ENCODE measurements around the gene NPLOC4.
A peak's percentile ranks its signal among the peaks of the same experiment; 100 is the strongest.

Gene NPLOC4

DNA sequence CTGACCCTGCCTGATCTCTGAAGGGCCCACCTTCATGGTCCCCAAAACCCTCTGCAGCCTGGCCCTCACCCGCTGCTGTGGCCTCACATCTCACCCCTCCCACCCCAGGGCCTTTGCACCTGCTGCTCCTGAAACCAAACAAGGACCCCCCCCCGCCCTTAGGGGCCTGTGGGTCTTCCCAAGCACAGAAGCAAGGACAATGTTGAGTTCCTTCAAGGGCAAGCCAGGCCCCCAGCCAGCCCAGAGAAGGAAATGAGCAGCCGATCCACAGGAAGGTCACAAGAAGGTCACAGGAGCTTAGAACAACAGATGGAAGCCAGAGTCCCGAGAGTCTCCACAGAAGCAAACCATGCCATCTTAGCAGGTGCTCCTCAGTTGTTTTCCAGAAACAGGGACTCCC, 19.9 kb upstream of the NPLOC4 start:
- DNase-seq (ENCODE audit: insufficient read length) (peak; percentile 9), FAIRE-seq (no peak)
- TF ChIP-seq POLR2AphosphoS5 (IDR thresholded peaks at IDR 0.05; ENCODE audit: low read depth, low read length) (no peak), POLR2A (IDR thresholded peaks at IDR 0.05; ENCODE audit: low read depth, low read length) (no peak)

DNA sequence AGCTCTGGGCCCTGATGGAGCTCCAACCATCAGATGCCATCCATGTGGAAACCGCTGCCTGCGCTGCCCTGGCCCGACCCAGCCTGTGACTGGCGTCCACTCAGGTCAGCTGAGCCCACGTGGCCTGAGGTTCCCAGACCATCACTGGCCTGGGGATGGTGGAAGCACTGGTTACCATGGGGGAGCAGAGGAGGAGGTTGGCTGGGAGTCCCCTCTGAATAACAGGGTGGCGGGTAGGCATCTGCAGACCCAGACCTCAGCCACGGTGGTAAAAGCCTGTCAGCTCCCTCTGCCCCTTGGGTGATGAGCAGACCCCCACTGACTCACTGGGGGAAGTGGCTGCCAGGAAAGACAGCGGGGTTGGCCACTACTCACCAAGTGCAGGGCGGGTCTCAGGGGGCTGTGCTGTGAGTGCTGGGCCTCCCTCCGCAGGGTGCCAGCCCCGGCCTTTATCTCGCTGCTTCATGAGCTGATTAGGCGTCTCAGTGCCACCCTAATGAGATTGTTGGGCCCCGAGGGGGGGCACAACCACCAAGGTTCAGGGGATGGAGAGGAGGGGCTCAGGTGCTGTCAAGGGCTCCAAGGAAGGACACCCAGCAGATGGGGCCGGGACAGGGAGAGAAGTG, 19.3 kb upstream of the NPLOC4 start, which contains the start of gene PDE6G:
PDE6G (minus strand) TSS at position 425 of the 626 bp plus-strand sequence. CDS start 3,237 bp downstream, outside the sequence.
- TF ChIP-seq POLR2A (IDR thresholded peaks at IDR 0.05; ENCODE audit: low read depth, low read length) (no peak), TAF1 (IDR thresholded peaks at IDR 0.05; ENCODE audit: borderline replicate concordance, low read depth, low read length) (no peak), POLR2AphosphoS5 (IDR thresholded peaks at IDR 0.05; ENCODE audit: low read depth, low read length) (no peak)
- FAIRE-seq, result no peak
- no peak for DNase-seq (ENCODE audit: insufficient read length)

DNA sequence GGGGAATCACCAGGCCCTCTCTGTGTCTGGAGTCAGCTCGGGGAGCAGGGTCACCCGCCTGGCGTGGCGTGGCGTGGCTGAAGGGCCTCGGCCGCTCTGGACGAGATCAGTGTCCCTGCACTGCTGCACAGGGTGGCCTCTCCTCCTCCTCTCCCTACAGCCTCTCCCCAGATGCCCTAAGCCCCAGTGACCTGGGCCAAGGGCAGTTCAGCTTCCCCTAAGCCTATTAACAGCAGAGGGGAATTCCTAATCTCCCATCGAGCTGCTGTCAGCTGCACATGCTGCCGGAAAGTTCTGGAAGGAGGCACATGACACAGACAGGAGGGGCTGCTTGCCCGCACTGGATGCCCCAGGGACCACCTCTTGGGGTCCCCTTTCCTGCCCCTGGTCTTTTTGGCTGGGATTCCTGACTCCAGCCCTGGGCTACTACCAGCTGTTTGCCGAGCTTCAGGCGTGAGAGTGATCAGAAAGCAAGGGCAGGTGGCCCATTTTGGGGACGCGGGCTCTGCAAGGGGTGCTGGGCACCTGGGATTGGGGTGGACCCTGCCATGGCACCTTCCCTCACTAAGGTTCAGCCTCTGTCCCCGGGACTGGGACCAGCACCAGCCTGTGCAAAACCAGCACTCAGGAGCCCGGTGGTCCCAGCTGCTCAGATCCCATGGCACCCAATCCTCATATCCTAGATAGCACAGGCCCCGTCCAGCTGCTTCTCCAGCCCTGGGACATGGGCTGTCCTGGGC, 18.6 kb upstream of the NPLOC4 start:
- no peak for FAIRE-seq
- TF ChIP-seq TAF1 (IDR thresholded peaks at IDR 0.05; ENCODE audit: borderline replicate concordance, low read depth, low read length) (no peak), POLR2AphosphoS5 (IDR thresholded peaks at IDR 0.05; ENCODE audit: low read depth, low read length) (no peak)
- DNase-seq (ENCODE audit: insufficient read length), result peak; percentile 18

DNA sequence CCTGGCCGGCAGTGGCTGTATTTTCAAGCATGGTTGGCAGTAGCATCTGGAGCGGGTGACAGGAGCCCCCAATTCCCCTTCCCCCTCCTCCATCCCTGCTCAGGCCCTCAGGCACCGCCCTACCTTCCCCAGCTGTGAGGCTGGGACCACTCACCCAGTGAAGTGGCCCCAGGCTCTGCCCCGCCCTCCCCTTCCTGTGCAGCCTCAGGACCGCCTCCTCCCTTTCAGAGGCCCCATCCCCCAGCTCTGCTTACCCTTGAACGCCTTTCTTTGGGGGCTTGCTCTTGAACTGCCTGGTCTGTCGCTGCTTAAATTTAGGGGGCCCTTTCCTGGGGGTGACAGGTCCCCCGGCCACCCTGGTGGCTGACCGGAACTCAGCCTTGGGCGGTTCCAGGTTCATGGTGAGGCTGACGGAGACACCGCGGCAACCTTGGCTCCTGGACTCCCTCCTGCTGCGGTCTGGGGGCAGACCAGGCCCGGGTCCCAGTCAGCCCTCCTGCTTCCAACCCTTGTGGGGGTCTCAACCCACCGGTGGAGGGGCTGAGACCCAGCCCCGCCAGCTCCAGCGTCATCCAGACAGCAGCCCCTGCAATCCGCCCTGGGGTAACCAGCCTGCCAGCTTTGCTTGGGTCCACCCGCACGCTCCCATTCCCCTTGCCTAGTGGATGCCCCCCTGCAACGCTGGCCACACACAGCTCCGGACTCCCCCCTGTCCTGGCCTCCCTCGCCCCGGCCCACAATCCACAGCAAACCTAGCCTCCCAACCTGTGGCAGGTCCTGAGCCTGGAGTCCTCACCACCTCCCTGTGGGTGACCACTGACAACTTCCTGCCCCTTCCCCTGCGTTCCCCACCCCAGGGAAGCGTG, 16.2 kb upstream of the NPLOC4 start:
- DNase-seq (ENCODE audit: insufficient read length) (no peak), FAIRE-seq (no peak)
- TF ChIP-seq POLR2A (IDR thresholded peaks at IDR 0.05; ENCODE audit: low read depth, low read length) (no peak), POLR2AphosphoS5 (IDR thresholded peaks at IDR 0.05; ENCODE audit: low read depth, low read length) (no peak), TAF1 (IDR thresholded peaks at IDR 0.05; ENCODE audit: borderline replicate concordance, low read depth, low read length) (no peak)

DNA sequence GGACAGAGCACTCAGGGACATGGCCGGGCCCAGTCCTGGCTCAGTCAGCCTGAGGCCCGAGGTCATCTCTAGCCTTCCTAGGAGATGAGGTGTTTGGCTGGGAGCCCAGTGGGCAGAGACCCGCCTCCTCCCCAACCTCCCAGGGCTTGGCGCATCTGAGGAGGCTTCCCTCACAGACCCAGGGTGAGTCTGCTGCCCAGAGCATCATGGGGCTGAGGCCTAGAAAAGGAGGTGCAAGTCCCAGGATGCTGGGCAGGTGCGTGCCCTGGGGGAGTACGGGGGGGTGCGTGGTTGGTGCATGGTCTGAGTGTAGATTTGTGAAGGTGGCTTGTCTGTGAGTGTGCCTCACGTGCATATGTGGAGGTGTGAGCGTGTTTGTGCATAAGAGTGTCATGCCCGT, 14.8 kb upstream of the NPLOC4 start:
- TF ChIP-seq POLR2A (IDR thresholded peaks at IDR 0.05; ENCODE audit: low read depth, low read length) (no peak), TAF1 (IDR thresholded peaks at IDR 0.05; ENCODE audit: borderline replicate concordance, low read depth, low read length) (no peak)
- no peak for DNase-seq (ENCODE audit: insufficient read length)
- no peak for FAIRE-seq

DNA sequence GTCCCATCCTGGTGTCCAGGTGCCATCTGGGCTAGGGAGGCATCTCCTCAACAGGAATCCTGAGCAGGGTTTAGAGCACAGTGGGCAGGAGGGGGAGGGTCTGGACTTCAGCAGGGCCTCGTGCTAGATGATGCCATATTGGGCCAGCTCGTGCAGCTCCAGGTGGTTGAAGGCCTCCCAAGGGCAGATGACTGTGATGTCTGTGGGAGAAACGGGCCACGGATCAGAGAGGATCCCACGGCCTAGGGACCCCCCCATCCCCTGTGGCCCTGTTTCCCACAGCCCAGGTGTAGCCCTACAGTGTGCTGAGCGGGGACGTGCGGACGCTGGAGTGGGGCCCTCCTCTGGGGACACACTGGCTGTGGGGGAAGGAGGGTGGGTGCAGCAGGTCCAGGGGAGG, 14.0 kb upstream of the NPLOC4 start:
- TF ChIP-seq TAF1 (IDR thresholded peaks at IDR 0.05; ENCODE audit: borderline replicate concordance, low read depth, low read length), result no peak
- no peak for TF ChIP-seq POLR2A (IDR thresholded peaks at IDR 0.05; ENCODE audit: low read depth, low read length)
- TF ChIP-seq POLR2AphosphoS5 (IDR thresholded peaks at IDR 0.05; ENCODE audit: low read depth, low read length), result no peak
- DNase-seq (ENCODE audit: insufficient read length), result no peak
- FAIRE-seq, result no peak

DNA sequence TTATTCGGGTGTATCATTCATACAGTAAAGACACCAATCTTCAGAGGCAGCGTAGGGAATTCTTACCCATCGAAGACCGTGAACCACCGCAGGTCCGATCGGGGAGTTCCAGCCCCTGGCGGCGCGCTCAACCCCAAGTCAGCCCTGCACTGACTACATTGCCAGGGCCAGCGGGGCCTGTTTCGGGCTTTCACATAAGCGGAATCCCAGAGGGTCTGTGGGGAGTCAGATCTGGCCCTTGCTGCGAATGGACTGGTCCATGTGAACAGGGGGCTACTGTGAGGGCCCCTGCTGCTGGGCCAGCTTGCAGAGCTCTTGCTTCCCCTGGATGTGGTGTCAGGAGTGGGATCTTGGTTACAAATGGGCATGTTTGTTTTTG, 11.8 kb upstream of the NPLOC4 start:
- no peak for TF ChIP-seq POLR2AphosphoS5 (IDR thresholded peaks at IDR 0.05; ENCODE audit: low read depth, low read length)
- TF ChIP-seq POLR2A (IDR thresholded peaks at IDR 0.05; ENCODE audit: low read depth, low read length), result no peak
- DNase-seq (ENCODE audit: insufficient read length) (peak; percentile 6), FAIRE-seq (no peak)

DNA sequence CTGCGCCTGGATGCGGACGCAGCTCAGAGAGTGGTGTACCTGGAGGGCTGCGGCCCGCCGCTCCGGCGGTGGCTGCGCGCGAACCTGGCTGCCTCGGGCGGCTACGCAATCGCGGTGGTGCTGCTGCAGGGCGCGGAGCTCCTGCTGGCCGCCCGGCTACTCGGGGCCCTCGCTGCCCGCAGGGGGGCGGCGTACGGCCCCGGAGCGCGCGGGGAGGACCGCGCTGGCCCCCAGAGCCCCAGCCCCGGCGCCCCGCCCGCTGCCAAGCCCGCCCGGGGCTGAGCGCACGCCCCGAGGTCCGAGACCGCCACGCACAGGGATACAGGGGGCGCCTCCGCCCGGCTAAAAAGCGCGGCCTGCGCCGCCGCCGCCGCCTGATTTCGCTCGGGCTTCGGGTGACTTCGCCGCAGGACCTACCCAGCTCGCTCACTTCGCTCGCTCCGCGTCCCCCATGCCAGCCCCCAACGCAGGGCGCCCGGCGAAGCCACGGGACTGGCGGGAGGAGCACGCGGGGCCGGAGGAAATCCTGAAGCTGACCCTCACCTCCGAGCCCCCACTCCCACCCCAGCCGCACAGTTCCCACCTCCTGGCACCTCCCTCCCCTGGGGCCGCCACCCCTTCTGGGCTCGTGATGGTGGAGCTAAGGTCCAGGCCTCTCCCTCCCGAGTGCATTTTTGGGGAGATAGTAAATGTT, 11.2 kb upstream of the NPLOC4 start:
- no peak for TF ChIP-seq TAF1 (IDR thresholded peaks at IDR 0.05; ENCODE audit: borderline replicate concordance, low read depth, low read length)
- TF ChIP-seq POLR2A (IDR thresholded peaks at IDR 0.05; ENCODE audit: low read depth, low read length), result no peak
- TF ChIP-seq POLR2AphosphoS5 (IDR thresholded peaks at IDR 0.05; ENCODE audit: low read depth, low read length), result no peak
- FAIRE-seq, result no peak
- peak; percentile 15 for DNase-seq (ENCODE audit: insufficient read length)

DNA sequence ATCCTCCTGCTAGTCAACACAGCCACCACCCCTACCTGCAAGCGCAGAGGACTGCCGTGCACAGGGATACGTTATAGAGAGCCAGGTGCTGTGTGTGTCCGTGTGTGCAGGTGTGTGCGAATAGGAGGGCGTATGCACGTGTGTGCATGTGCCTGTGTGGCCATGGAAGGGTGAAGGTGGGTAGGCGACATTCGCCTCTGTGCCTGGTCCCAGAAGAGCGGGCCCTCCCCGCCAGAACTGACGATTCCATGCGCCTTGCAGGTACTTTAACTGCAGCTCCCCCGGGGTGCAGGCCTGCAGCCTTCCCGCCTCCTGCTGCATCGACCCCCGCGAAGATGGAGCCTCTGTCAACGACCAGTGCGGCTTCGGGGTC, 10.7 kb upstream of the NPLOC4 start:
- TF ChIP-seq POLR2A (IDR thresholded peaks at IDR 0.05; ENCODE audit: low read depth, low read length) (no peak), TAF1 (IDR thresholded peaks at IDR 0.05; ENCODE audit: borderline replicate concordance, low read depth, low read length) (no peak), POLR2AphosphoS5 (IDR thresholded peaks at IDR 0.05; ENCODE audit: low read depth, low read length) (no peak)
- peak; percentile 0 for DNase-seq (ENCODE audit: insufficient read length)
- FAIRE-seq, result no peak

DNA sequence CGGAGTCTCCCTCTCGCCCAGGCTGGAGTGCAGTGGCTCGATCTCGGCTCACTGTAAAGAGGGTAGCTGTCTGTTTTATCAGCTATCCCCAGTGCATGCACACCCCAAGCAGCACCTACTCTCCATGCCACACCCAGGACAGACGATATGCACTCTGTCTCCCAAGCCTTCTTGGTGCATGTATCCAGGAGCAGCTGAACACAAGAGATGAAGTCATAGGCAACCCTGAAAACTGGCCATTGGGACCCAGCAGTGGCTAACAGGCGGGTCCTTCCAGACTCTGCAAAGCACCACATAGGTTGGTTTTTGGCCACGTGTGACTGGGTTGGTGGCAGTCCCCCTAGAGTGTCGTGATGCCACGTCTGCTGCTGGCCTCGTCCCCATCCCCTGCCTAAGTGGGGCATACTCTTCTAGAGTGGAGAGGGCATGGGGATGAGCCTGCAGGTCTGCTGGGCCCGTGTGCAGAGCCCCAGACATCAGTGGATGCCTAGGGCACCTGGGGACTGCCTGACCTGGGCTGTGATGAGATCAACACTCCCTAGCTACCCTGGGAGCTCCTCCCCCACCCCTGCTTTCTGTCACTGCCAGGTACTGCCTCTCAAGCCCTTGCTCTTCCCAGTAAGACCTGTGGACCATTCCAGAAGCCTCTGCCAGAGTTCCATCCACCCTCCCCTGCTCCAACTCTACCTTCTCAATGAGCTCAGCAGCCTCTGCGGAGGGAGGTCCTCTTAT, 10.1 kb upstream of the NPLOC4 start:
- FAIRE-seq (no peak), DNase-seq (ENCODE audit: insufficient read length) (peak; percentile 13)
- TF ChIP-seq TAF1 (IDR thresholded peaks at IDR 0.05; ENCODE audit: borderline replicate concordance, low read depth, low read length), result no peak
- TF ChIP-seq POLR2AphosphoS5 (IDR thresholded peaks at IDR 0.05; ENCODE audit: low read depth, low read length), result no peak
- no peak for TF ChIP-seq POLR2A (IDR thresholded peaks at IDR 0.05; ENCODE audit: low read depth, low read length)
